Activated T-helper 17 cell treated with anti-CD3 and anti-CD28 coated beads, Interleukin-2, amount 50 U/mL, for 72 hours (primary cell): Measurements from ENCODE around the gene RBM8A. TPM values are rescaled to one million over a fixed set of nuclear protein-coding genes. Genes with fewer than 3 reads are reported as not detected.
A peak's percentile ranks its signal among the peaks of the same experiment; 100 is the strongest.
"Not testable (repeated sequence)": the region's sequence is repeated elsewhere in the genome, so short reads cannot be mapped to it uniquely, and the experiment has no call there.

Source experiments
- ATAC-seq: fragments of 150-1000 bp; cut with Tn5 transposase; replicated peaks from 2 replicates; pipeline ENCODE4 v1.10.0; 2021; ENCODE audit warnings: mild to moderate bottlenecking, moderate library complexity
- H3K27ac Mint-ChIP-seq: one replicate; pipeline ENCODE4 v1.8.0; 2022; ENCODE audit warnings: mixed read lengths
- H3K27me3 Mint-ChIP-seq: one replicate; pipeline ENCODE4 v1.8.0; 2022; ENCODE audit warnings: mixed read lengths
- H3K36me3 Mint-ChIP-seq: one replicate; pipeline ENCODE4 v1.8.0; 2022; ENCODE audit warnings: low read depth, mild to moderate bottlenecking, mixed read lengths
- H3K4me1 Mint-ChIP-seq: one replicate; pipeline ENCODE4 v1.8.0; 2022; ENCODE audit warnings: mixed read lengths
- H3K4me3 Mint-ChIP-seq: one replicate; pipeline ENCODE4 v1.8.0; 2022; ENCODE audit warnings: mild to moderate bottlenecking, mixed read lengths
- H3K9me3 Mint-ChIP-seq: one replicate; pipeline ENCODE4 v1.8.0; 2022; ENCODE audit warnings: mixed read lengths
- total RNA-seq, 2 donors: library from RNA; stranded (reverse); gene quantifications; one replicate each; pipeline ENCODE4 v1.2.3, GENCODE V29; 2022

Gene RBM8A
- total RNA-seq, 2 donors from 2014 or later: 222 to 275 TPM

DNA sequence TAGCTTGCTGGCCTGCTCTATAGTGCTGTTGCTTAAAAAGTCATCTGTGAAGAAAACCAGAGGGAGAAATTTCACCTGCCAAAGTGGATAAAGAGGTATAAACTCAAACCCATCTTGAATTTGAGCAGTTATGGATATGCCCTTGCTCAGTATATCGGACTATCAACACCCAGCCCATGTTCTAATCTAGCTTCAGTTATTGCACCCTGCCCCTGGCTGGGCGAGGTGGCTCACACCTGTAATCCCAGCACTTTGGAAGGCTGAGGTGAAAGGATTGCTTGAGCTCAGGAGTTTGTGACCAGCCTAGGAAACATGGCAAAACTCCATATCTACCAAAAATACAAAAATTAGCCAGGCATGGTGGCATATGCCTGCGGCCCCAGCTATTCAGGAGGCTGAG is 17.2 kb upstream of the RBM8A start:
- Mint-ChIP-seq H3K4me1 (peaks cover 5% of the 10 kb centered on the region), H3K36me3 (peaks cover 91% of the 10 kb centered on the region), H3K4me3 (no peak overlapping the region), H3K27me3 (no peaks in the 10 kb centered on the region), H3K27ac (no peak overlapping the region), H3K9me3 (no peaks in the 10 kb centered on the region)
- no peak for ATAC-seq

GRCh38 chr1:145942871-145943270 is 15.6 kb upstream of the RBM8A start:
- no peaks in the 10 kb centered on the region for H3K9me3 Mint-ChIP-seq
- no peaks in the 10 kb centered on the region for H3K4me1 Mint-ChIP-seq
- H3K36me3 Mint-ChIP-seq: peaks cover 95% of the 10 kb centered on the region
- ATAC-seq: no peak
- no peak overlapping the region for H3K4me3 Mint-ChIP-seq
- H3K27ac Mint-ChIP-seq: peak overlapping the region; percentile 38
- no peaks in the 10 kb centered on the region for H3K27me3 Mint-ChIP-seq

GRCh38 chr1:145942405-145942804 is 15.1 kb upstream of the RBM8A start:
- Mint-ChIP-seq H3K9me3 (no peaks in the 10 kb centered on the region), H3K4me1 (no peaks in the 10 kb centered on the region), H3K36me3 (peaks cover 94% of the 10 kb centered on the region), H3K4me3 (no peak overlapping the region), H3K27me3 (no peaks in the 10 kb centered on the region), H3K27ac (no peak overlapping the region)
- no peak for ATAC-seq

- ATAC-seq: no peak
- H3K9me3 Mint-ChIP-seq: no peaks in the 10 kb centered on the region
- no peaks in the 10 kb centered on the region for H3K27me3 Mint-ChIP-seq
- no peak overlapping the region for H3K4me3 Mint-ChIP-seq
- no peak overlapping the region for H3K27ac Mint-ChIP-seq
- H3K4me1 Mint-ChIP-seq: peaks cover 12% of the 10 kb centered on the region
- peaks cover 89% of the 10 kb centered on the region for H3K36me3 Mint-ChIP-seq
These were observed 10.2 kb upstream of the RBM8A start for GRCh38 chr1:145937436-145937835.

- peaks cover 13% of the 10 kb centered on the region for H3K4me1 Mint-ChIP-seq
- H3K9me3 Mint-ChIP-seq: no peaks in the 10 kb centered on the region
- peak overlapping the region; percentile 28 for H3K27ac Mint-ChIP-seq
- no peaks in the 10 kb centered on the region for H3K27me3 Mint-ChIP-seq
- H3K4me3 Mint-ChIP-seq: no peak overlapping the region
- H3K36me3 Mint-ChIP-seq: peaks cover 78% of the 10 kb centered on the region
- no peak for ATAC-seq
These were observed 9.0 kb upstream of the RBM8A start for GRCh38 chr1:145936247-145936646.

- H3K4me3 Mint-ChIP-seq: no peak overlapping the region
- no peaks in the 10 kb centered on the region for H3K9me3 Mint-ChIP-seq
- H3K4me1 Mint-ChIP-seq: peaks cover 13% of the 10 kb centered on the region
- H3K27me3 Mint-ChIP-seq: no peaks in the 10 kb centered on the region
- ATAC-seq: no peak
- no peak overlapping the region for H3K27ac Mint-ChIP-seq
- H3K36me3 Mint-ChIP-seq: peaks cover 77% of the 10 kb centered on the region
These were observed 8.4 kb upstream of the RBM8A start for GRCh38 chr1:145935708-145936107.

- not testable (repeated sequence) for H3K9me3 Mint-ChIP-seq, H3K27me3 Mint-ChIP-seq, ATAC-seq
- H3K4me1 Mint-ChIP-seq: peaks cover 13% of the 10 kb centered on the region
- peak overlapping the region; percentile 78 for H3K27ac Mint-ChIP-seq
- H3K4me3 Mint-ChIP-seq: peak overlapping the region; percentile 67
- H3K36me3 Mint-ChIP-seq: peaks cover 59% of the 10 kb centered on the region
These were observed 5.3 kb upstream of the RBM8A start for GRCh38 chr1:145932522-145933009.

DNA sequence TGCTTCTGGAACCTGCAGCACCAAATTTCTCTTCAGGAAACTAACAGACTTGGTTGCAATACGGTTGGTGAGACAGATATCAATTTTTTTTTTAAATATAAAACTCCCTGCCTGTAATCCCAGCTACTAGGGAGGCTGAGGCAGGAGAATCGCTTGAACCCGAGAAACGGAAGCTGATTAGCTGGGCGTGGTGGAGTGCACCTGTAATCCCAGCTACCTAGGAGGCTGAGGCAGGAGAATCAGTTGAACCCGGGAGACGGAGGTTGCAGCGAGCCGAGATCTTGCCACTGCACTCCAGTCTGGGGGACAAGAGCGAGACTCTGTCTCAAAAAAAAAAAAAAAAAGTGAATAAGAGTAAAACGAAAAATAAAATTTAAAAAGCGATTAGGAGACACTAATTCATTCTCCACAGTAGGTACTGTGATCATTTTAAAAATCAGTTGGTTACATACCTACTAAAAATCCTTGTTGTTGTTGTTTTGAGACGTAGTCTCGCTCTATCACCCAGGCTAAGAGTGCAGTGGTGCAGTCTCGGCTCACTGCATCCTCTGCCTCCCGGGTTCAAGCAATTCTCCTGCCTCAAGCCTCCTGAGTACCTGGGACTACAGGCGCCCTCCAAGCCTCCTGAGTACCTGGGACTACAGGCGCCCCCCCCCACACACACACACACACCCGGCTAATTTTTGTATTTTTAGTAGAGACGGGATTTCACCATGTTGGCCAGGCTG is 796 bp upstream of the RBM8A start:
- Mint-ChIP-seq H3K9me3 (no peaks in the 10 kb centered on the region), H3K27me3 (no peaks in the 10 kb centered on the region), H3K27ac (peak overlapping the region; percentile 58), H3K4me3 (no peak overlapping the region), H3K4me1 (peaks cover 7% of the 10 kb centered on the region), H3K36me3 (peaks cover 28% of the 10 kb centered on the region)
- no peak for ATAC-seq

DNA sequence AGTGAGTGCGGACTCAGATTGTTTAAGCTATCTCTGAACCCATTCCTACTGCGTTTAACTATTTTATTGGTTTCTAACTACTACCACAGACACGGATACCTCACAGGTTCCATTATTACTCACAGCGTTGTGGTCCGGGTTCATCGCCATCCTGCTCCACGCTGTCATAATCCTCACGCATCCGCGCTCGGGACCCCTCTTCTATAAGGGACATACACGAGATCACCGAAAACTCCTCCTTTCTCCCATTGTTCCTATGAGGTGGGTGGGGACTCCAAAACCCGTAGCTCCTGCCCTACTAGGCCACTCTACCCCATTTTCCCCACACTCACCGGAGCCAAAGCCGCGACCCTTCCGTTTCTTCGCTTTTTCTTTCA is 610 bp downstream of the RBM8A start:
- Mint-ChIP-seq H3K4me3 (no peak overlapping the region), H3K27ac (no peak overlapping the region), H3K27me3 (no peaks in the 10 kb centered on the region), H3K36me3 (peaks cover 43% of the 10 kb centered on the region), H3K9me3 (no peaks in the 10 kb centered on the region), H3K4me1 (no peaks in the 10 kb centered on the region)
- ATAC-seq: peak; percentile 69

DNA sequence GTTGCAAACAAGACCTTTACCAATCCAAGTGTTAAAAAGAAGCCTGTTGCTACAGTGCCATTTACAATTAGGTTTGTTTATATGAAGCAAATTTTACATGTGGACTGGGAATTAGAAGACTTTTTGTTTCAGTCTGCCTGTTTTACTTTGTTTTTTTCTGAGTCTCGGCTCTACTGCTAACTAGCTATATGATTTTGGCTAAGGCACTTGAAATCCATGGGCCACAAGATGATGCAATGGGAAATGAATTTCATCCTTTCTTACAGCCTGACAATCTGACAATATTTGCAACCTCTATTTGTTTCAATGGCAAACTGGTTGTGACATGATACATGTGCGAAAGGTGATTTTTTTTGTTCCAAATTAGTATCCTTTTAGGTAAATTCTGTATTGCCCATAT is 5.0 kb downstream of the RBM8A start:
- Mint-ChIP-seq H3K4me3 (no peak overlapping the region), H3K4me1 (no peaks in the 10 kb centered on the region), H3K36me3 (peaks cover 42% of the 10 kb centered on the region), H3K9me3 (no peaks in the 10 kb centered on the region), H3K27me3 (no peaks in the 10 kb centered on the region), H3K27ac (no peak overlapping the region)
- ATAC-seq: no peak

GRCh38 chr1:145920297-145920696 is 7.0 kb downstream of the RBM8A start:
- not testable (repeated sequence) for H3K27me3 Mint-ChIP-seq, H3K9me3 Mint-ChIP-seq, ATAC-seq
- Mint-ChIP-seq H3K4me3 (peak overlapping the region; percentile 95), H3K27ac (peak overlapping the region; percentile 46), H3K4me1 (peaks cover 12% of the 10 kb centered on the region), H3K36me3 (peaks cover 59% of the 10 kb centered on the region)

DNA sequence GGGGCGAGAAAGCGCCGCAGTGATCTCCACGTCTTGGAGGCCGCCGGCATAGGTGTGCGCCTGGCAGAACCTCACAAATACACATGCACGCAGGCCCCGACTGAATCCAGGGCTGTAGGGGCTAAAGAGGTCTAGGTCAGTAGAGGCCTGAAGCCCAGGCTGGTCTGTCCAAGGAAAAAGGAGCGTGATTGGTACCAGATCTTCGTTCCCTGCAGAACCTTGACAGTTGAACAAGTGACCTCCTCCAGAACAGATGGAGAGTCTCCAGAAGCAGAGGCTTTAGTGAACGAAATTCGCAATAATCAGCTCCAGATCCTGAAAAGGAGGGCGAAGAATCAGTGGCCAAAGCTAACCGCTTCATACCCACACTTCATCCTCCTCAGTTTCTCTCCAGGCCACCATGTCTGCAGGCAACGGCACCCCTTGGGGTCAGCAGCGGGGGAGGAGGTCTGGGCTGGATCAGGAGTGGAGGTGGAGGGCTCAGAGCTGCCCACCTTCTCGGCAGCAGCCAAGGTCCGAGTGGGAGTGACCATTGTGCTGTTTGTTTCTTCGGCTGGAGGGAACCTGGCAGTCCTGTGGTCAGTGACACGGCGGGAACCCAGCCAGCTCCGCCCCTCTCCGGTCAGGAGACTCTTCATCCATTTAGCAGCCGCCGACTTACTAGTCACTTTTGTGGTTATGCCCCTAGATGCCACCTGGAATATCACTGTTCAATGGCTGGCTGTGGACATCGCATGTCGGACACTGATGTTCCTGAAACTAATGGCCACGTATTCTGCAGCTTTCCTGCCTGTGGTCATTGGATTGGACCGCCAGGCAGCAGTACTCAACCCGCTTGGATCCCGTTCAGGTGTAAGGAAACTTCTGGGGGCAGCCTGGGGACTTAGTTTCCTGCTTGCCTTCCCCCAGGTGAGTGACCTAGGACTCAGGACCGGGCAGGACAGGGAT is 8.0 kb downstream of the RBM8A start:
- H3K4me3 Mint-ChIP-seq: peak overlapping the region; percentile 95
- H3K27me3 Mint-ChIP-seq: no peaks in the 10 kb centered on the region
- H3K27ac Mint-ChIP-seq: peak overlapping the region; percentile 96
- H3K4me1 Mint-ChIP-seq: peaks cover 12% of the 10 kb centered on the region
- peaks cover 68% of the 10 kb centered on the region for H3K36me3 Mint-ChIP-seq
- ATAC-seq: peak; percentile 94
- H3K9me3 Mint-ChIP-seq: no peaks in the 10 kb centered on the region

GRCh38 chr1:145918144-145918991 is 8.9 kb downstream of the RBM8A start, which contains the start of gene PEX11B:
Gene PEX11B, minus strand, starts transcription at chr1:145918717. Its CDS starts 29 bp downstream, at chr1:145918688.
- peak within 1 kb of the TSS; percentile 95 for H3K4me3 Mint-ChIP-seq
- peak within 1 kb of the TSS; percentile 96 for H3K27ac Mint-ChIP-seq
- H3K9me3 Mint-ChIP-seq: no peaks in the 10 kb centered on the region
- peaks cover 12% of the 10 kb centered on the region for H3K4me1 Mint-ChIP-seq
- H3K27me3 Mint-ChIP-seq: no peaks in the 10 kb centered on the region
- peaks cover 68% of the 10 kb centered on the region for H3K36me3 Mint-ChIP-seq
- peak; percentile 95 for ATAC-seq

DNA sequence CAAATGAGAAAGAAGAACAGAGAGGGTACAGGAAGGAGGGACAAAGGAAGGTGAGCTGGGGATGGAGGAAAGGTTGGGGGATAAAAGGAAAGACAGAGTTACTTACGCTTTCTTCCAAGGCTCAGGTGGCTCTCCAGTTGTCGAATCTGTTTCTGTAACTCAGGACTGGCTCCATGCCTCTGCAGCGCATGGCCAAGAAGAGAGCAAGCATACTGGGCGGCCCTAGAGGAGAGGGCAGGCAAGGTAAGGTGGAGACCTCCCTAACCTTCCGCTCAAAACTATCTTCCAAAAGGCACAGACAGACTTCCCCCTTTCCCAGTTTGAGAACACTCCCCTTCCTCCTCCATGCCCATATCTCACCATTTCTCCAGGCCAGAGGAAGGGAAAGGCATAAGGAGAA is 9.7 kb downstream of the RBM8A start:
- Mint-ChIP-seq H3K4me3 (peak overlapping the region; percentile 95), H3K9me3 (no peaks in the 10 kb centered on the region), H3K27ac (peak overlapping the region; percentile 96), H3K36me3 (peaks cover 68% of the 10 kb centered on the region), H3K4me1 (peaks cover 12% of the 10 kb centered on the region), H3K27me3 (no peaks in the 10 kb centered on the region)
- no peak for ATAC-seq
